Caco-2 (cell line): ENCODE data around the gene RNU6-9. TPM values are rescaled to one million over a fixed set of nuclear protein-coding genes. Genes with fewer than 3 reads are reported as not detected.
"Not testable (repeated sequence)": the region's sequence is repeated elsewhere in the genome, so short reads cannot be mapped to it uniquely, and the experiment has no call there.

ENCODE experiments used
- BruUV-seq: library from RNA; stranded (reverse); fragments of 400-500 nt; replicated peaks from 2 replicates; lab custom pipeline; 2021; lab: Mats Ljungman, UMichigan
- CTCF ChIA-PET: fragments of 300-600 bp; sonication (Branson Sonifier 250); formaldehyde crosslinking; loops from one replicate; lab custom pipeline; 2022; ENCODE audit warnings: antibody characterized with exemption; lab: Charles Lee
- POLR2A ChIA-PET: fragments of 300-600 bp; sonication (Branson Sonifier 250); formaldehyde crosslinking; loops from one replicate; lab custom pipeline; 2022; ENCODE audit warnings: antibody characterized with exemption; lab: Charles Lee
- DNase-seq, 2 experiments: peaks; one replicate each; pipeline versions ENCODE4 v3.0.0 to v3.0.0-alpha.2; 2020 to 2022
- H3K27me3 ChIP-seq: replicated peaks from 2 replicates; pipeline ENCODE4 v1.6.0; 2011; ENCODE audit warnings: low read length; ENCODE audit not compliant: control insufficient read depth, insufficient read depth
- H3K36me3 ChIP-seq: 2 replicates; pipeline ENCODE4 v1.5.1; 2011; ENCODE audit warnings: low read length; ENCODE audit not compliant: control insufficient read depth, insufficient read depth
- H3K4me1 ChIP-seq: fragments of 250-450 bp; sonication (Bioruptor Pico); 2 replicates; pipeline ENCODE4 v1.5.1; 2020; ENCODE audit warnings: mild to moderate bottlenecking
- H3K4me3 ChIP-seq: 2 replicates; pipeline ENCODE4 v1.5.1; 2011; ENCODE audit warnings: low read depth, mild to moderate bottlenecking, control low read depth, low read length
- H3K9me3 ChIP-seq: fragments of 250-450 bp; sonication (Bioruptor Pico); 2 replicates; pipeline ENCODE4 v1.5.1; 2020; ENCODE audit warnings: mild to moderate bottlenecking, moderate library complexity
- H3K27ac Mint-ChIP-seq: one replicate; pipeline ENCODE4 v1.8.0; 2022; ENCODE audit warnings: mixed read lengths; ENCODE audit not compliant: unreplicated experiment
- H3K27me3 Mint-ChIP-seq: one replicate; pipeline ENCODE4 v1.8.0; 2022; ENCODE audit warnings: mixed read lengths; ENCODE audit not compliant: insufficient read depth, unreplicated experiment
- H3K36me3 Mint-ChIP-seq: one replicate; pipeline ENCODE4 v1.8.0; 2022; ENCODE audit warnings: mild to moderate bottlenecking, mixed read lengths; ENCODE audit not compliant: insufficient read depth, unreplicated experiment
- H3K4me1 Mint-ChIP-seq: one replicate; pipeline ENCODE4 v1.8.0; 2022; ENCODE audit warnings: low read depth, mixed read lengths; ENCODE audit not compliant: unreplicated experiment
- H3K4me3 Mint-ChIP-seq: one replicate; pipeline ENCODE4 v1.8.0; 2022; ENCODE audit warnings: mild to moderate bottlenecking, moderate library complexity, mixed read lengths; ENCODE audit not compliant: unreplicated experiment
- H3K9me3 Mint-ChIP-seq: one replicate; pipeline ENCODE4 v1.8.0; 2022; ENCODE audit warnings: mixed read lengths; ENCODE audit not compliant: unreplicated experiment
- intact Hi-C: fragments of 100-400 bp; cut with micrococcal nuclease; formaldehyde crosslinking; loops from one replicate; pipeline ENCODE4 v1.10.0; 2022; ENCODE audit not compliant: unreplicated experiment
- total RNA-seq: library from RNA; stranded (reverse); gene quantifications from 2 replicates; pipeline ENCODE4 v1.2.3, GENCODE V29; 2022
- TF ChIP-seq, protein P1 (sequence below), 2 experiments: fragments of 200-600 bp in 1 of 2; IDR thresholded peaks; 1 replicate in 1 of 2; 2 replicates in 1 of 2; pipeline versions ENCODE4 v1.5.1 to v1.8.0; 2011 to 2022; ENCODE audit warnings: antibody characterized with exemption in 1 of 2, control low read depth in 1 of 2, inconsistent platforms in 1 of 2, low read depth in 1 of 2, low read length in 1 of 2, mild to moderate bottlenecking in 1 of 2, moderate library complexity in 1 of 2; ENCODE audit not compliant: insufficient read depth in 1 of 2, severe bottlenecking in 1 of 2, unreplicated experiment in 1 of 2

Gene RNU6-9
- total RNA-seq, 1 experiment from 2014 or later = not detected

DNA sequence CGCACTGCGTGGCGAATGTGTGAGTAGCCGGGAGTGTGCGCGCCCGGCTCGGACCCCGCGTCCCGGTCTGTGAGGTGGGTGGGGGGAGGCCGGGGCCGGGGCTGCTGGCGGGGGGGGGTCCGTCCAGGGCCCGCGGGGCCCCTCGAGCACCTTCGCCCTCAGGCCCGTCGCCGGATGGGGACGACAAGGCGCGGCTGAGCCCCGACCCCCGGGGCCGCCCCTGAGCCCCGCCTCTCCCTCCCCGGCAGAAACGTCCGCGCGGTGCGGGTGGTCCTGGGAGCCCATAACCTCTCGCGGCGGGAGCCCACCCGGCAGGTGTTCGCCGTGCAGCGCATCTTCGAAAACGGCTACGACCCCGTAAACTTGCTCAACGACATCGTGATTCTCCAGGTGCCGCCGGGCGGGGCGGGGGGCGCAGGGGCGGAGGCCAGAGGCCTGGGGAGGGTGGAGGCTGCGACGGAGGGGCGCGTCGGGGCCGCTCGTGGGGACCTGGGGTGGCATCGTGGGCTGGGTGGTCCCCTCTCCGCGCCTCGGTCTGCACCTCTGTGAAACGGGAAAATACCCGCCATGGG, 40.2 kb upstream of the RNU6-9 start:
- H3K27me3 ChIP-seq = no peaks in the 10 kb centered on the region
- no peak overlapping the region for H3K4me3 ChIP-seq
- no peak overlapping the region for H3K27ac Mint-ChIP-seq
- no peaks in the 10 kb centered on the region for H3K36me3 Mint-ChIP-seq
- intact Hi-C loops = no loop called here
- H3K9me3 Mint-ChIP-seq = no peaks in the 10 kb centered on the region
- no peak overlapping the region for H3K4me3 Mint-ChIP-seq
- H3K27me3 Mint-ChIP-seq = no peaks in the 10 kb centered on the region
- H3K4me1 ChIP-seq = no peaks in the 10 kb centered on the region
- H3K36me3 ChIP-seq = no peaks in the 10 kb centered on the region
- TF ChIP-seq, protein P1, sequence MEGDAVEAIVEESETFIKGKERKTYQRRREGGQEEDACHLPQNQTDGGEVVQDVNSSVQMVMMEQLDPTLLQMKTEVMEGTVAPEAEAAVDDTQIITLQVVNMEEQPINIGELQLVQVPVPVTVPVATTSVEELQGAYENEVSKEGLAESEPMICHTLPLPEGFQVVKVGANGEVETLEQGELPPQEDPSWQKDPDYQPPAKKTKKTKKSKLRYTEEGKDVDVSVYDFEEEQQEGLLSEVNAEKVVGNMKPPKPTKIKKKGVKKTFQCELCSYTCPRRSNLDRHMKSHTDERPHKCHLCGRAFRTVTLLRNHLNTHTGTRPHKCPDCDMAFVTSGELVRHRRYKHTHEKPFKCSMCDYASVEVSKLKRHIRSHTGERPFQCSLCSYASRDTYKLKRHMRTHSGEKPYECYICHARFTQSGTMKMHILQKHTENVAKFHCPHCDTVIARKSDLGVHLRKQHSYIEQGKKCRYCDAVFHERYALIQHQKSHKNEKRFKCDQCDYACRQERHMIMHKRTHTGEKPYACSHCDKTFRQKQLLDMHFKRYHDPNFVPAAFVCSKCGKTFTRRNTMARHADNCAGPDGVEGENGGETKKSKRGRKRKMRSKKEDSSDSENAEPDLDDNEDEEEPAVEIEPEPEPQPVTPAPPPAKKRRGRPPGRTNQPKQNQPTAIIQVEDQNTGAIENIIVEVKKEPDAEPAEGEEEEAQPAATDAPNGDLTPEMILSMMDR (IDR thresholded peaks at IDR 0.05; ENCODE audit: insufficient read depth in 1 of 2, low read depth in 1 of 2, low read length in 1 of 2, severe bottlenecking in 1 of 2, unreplicated experiment in 1 of 2) = no peak
- BruUV-seq = no TSS peak
- H3K9me3 ChIP-seq = no peaks in the 10 kb centered on the region
- DNase-seq = no peak
- CTCF ChIA-PET = no interaction called here
- POLR2A ChIA-PET = no interaction called here
- no peaks in the 10 kb centered on the region for H3K4me1 Mint-ChIP-seq

DNA sequence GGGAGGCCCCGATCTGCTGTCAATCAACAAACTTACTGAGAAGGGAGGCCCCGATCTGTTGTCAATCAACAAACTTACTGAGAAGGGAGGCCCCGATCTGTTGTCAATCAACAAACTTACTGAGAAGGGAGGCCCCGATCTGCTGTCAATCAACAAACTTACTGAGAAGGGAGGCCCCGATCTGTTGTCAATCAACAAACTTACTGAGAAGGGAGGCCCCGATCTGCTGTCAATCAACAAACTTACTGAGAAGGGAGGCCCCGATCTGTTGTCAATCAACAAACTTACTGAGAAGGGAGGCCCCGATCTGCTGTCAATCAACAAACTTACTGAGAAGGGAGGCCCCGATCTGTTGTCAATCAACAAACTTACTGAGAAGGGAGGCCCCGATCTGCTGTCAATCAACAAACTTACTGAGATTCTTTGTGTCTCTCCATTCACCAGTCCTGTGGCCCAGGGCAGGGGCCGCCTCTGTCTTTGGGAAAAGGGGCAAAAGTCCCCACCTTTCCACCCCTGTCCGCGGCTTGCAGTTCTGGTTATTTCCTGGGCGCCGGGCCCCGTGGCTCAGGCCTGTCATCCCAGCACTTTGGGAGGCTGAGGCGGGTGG, 39.6 kb upstream of the RNU6-9 start:
- H3K4me1 ChIP-seq, H3K4me3 Mint-ChIP-seq, H3K4me1 Mint-ChIP-seq, H3K27me3 ChIP-seq, CTCF ChIA-PET, H3K36me3 ChIP-seq, POLR2A ChIA-PET, BruUV-seq, H3K27me3 Mint-ChIP-seq, H3K27ac Mint-ChIP-seq, H3K4me3 ChIP-seq, DNase-seq, H3K9me3 Mint-ChIP-seq, intact Hi-C loops, H3K36me3 Mint-ChIP-seq, H3K9me3 ChIP-seq: not testable (repeated sequence)

DNA sequence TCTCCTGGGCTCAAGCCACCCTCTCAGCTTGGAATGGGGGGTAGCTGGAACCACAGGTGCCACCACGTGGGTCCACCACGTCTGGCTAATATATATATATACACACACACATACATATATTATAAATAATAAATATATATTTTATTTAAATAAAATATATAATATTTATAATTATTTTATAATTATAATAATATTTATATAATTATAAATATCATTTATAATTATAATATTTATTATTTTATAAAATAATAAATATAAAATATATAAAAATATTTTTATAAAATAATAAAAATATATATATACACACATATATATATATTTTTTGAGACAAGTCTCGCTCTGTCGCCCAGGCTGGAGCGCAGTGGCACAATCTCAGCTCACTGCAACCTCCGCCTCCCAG, 38.7 kb upstream of the RNU6-9 start:
- intact Hi-C loops = no loop called here
- Mint-ChIP-seq H3K27ac (no peak overlapping the region), H3K9me3 (no peaks in the 10 kb centered on the region), H3K27me3 (no peaks in the 10 kb centered on the region), H3K36me3 (peaks cover under 1% of the 10 kb centered on the region), H3K4me3 (no peak overlapping the region), H3K4me1 (no peaks in the 10 kb centered on the region)
- no peaks in the 10 kb centered on the region for H3K36me3 ChIP-seq
- H3K27me3 ChIP-seq = no peaks in the 10 kb centered on the region
- H3K9me3 ChIP-seq = no peaks in the 10 kb centered on the region
- H3K4me3 ChIP-seq = no peak overlapping the region
- no TSS peak for BruUV-seq
- TF ChIP-seq, protein P1 (IDR thresholded peaks at IDR 0.05; ENCODE audit: insufficient read depth in 1 of 2, low read depth in 1 of 2, low read length in 1 of 2, severe bottlenecking in 1 of 2, unreplicated experiment in 1 of 2) = no peak
- 0 out of 2 replicates have a peak, but pooled peaks cover 2% of the 10 kb centered on the region for H3K4me1 ChIP-seq
- ChIA-PET POLR2A (interaction anchor here (0.6 kb wide), 1 partner anchor 59 kb away, joined by 3 read pairs; no protein-coding TSS in a partner anchor), CTCF (interaction anchor here (0.5 kb wide), 1 partner anchor 113 kb away, joined by 3 read pairs; no protein-coding TSS in a partner anchor)
- DNase-seq = no peak
